Testis (tissue), 3 donors: ENCODE measurements around the gene DHX34. TPM values are rescaled to one million over a fixed set of nuclear protein-coding genes. Genes with fewer than 3 reads are reported as not detected.
"Not testable (repeated sequence)": the region's sequence is repeated elsewhere in the genome, so short reads cannot be mapped to it uniquely, and the experiment has no call there.

Experiments used
- DNase-seq: peaks from one replicate; pipeline ENCODE4 v3.0.0-alpha.2; 2019
- H3K27ac ChIP-seq, 2 donors: fragments of 200-600 bp; sonication (generic); one replicate each; pipeline ENCODE4 v1.5.1; 2019
- H3K27me3 ChIP-seq: fragments of 200-600 bp; sonication (generic); one replicate; pipeline ENCODE4 v1.5.1; 2019
- H3K36me3 ChIP-seq: fragments of 200-600 bp; sonication (generic); one replicate; pipeline ENCODE4 v1.5.1; 2017; ENCODE audit warnings: low read depth; ENCODE audit errors: missing control alignments
- H3K4me1 ChIP-seq: fragments of 200-600 bp; sonication (generic); one replicate; pipeline ENCODE4 v1.5.1; 2019
- H3K4me3 ChIP-seq, 2 donors: fragments of 200-600 bp; sonication (generic); one replicate each; pipeline ENCODE4 v1.5.1; 2017 to 2019
- H3K9me3 ChIP-seq: fragments of 200-600 bp; sonication (generic); one replicate; pipeline ENCODE4 v1.5.1; 2017
- CTCF ChIP-seq, 3 experiments: fragments of 450-650 bp in 2 of 3; fragments of 200-600 bp in 1 of 3; sonication (generic) in 1 of 3; IDR thresholded peaks; one replicate each; pipeline ENCODE4 v1.5.1; 2016 to 2019; ENCODE audit warnings: antibody characterized with exemption in 3 of 3, mild to moderate bottlenecking in 2 of 3, moderate library complexity in 1 of 3
- POLR2A ChIP-seq: fragments of 450-650 bp; IDR thresholded peaks from one replicate; pipeline ENCODE4 v1.6.1; 2017; ENCODE audit warnings: antibody characterized with exemption, mild to moderate bottlenecking, moderate library complexity
- WGBS, 2 donors: methylation state at CpG; one replicate each; pipeline ENCODE4 v1.1.5; 2018; 5-methylcytosine and 5-hydroxymethylcytosine counted together
- intact Hi-C: fragments of 100-400 bp; cut with DNase I; formaldehyde crosslinking; loops from one replicate; pipeline ENCODE4 v1.15.1; 2023; ENCODE audit warnings: low total_unique reads
- polyA plus RNA-seq: library from polyadenylated mRNA; stranded (reverse); fragments of 350-450 nt; fragmentation: Illumina TruSeq; extraction: RNeasy Lipid Tissue Mini Kit (QIAGEN cat#74804); gene quantifications from one replicate; pipeline ENCODE4 v1.2.3, GENCODE V29; 2014; ENCODE audit warnings: low read depth, low replicate concordance; ENCODE audit not compliant: insufficient read depth
- total RNA-seq, 2 donors: library from RNA; depleted of rRNA; stranded (reverse); fragments of >200 nt; gene quantifications; one replicate each; pipeline ENCODE4 v1.2.3, GENCODE V29; 2016

DHX34 gene
- total and polyA plus RNA-seq, 3 donors from 2014 or later: 55.1 to 102 (median 67.5) TPM

GRCh38 chr19:47381121-47381520 lies 32.0 kb downstream of the DHX34 start:
- TF ChIP-seq CTCF (IDR thresholded peaks at IDR 0.05) (no peak), POLR2A (no peak)
- H3K27me3 ChIP-seq: no peaks in the 10 kb centered on the region
- no peaks in the 10 kb centered on the region for H3K36me3 ChIP-seq
- no peak overlapping the region for H3K4me3 ChIP-seq
- peaks cover 8% of the 10 kb centered on the region for H3K4me1 ChIP-seq
- H3K9me3 ChIP-seq: no peaks in the 10 kb centered on the region
- H3K27ac ChIP-seq: no peak overlapping the region
- no peak for DNase-seq
- intact Hi-C loops: no loop called here
- WGBS, 2 donors: 88 to 97% methylated on average over 5 to 11 of the region's 14 CpGs

- Histone ChIP-seq H3K36me3 (no peaks in the 10 kb centered on the region), H3K4me3 (no peak overlapping the region), H3K27ac (no peak overlapping the region), H3K9me3 (no peaks in the 10 kb centered on the region), H3K4me1 (peaks cover 8% of the 10 kb centered on the region), H3K27me3 (no peaks in the 10 kb centered on the region)
- intact Hi-C loops: no loop called here
- 89 to 91% methylated on average over 5 to 10 of the region's 11 CpGs for WGBS, 2 donors
- TF ChIP-seq POLR2A (no peak), CTCF (IDR thresholded peaks at IDR 0.05) (no peak)
- no peak for DNase-seq
These were observed 32.7 kb downstream of the DHX34 start for GRCh38 chr19:47381653-47382279.

GRCh38 chr19:47383890-47384289 lies 34.8 kb downstream of the DHX34 start:
- intact Hi-C loops, H3K9me3 ChIP-seq, H3K27ac ChIP-seq, H3K27me3 ChIP-seq, DNase-seq, H3K4me1 ChIP-seq, H3K4me3 ChIP-seq, H3K36me3 ChIP-seq: not testable (repeated sequence)
- 84 to 86% methylated on average over 5 of the region's 5 CpGs for WGBS, 2 donors

- intact Hi-C loops: not testable (repeated sequence)
- WGBS, 2 donors: 77 to 88% methylated on average over 4 of the region's 4 CpGs
These were observed 35.4 kb downstream of the DHX34 start for GRCh38 chr19:47384533-47384932.

GRCh38 chr19:47386582-47386981 lies 37.5 kb downstream of the DHX34 start:
- DNase-seq, H3K9me3 ChIP-seq, H3K27ac ChIP-seq, H3K27me3 ChIP-seq, intact Hi-C loops, H3K36me3 ChIP-seq, H3K4me1 ChIP-seq, H3K4me3 ChIP-seq: not testable (repeated sequence)
- WGBS, 2 donors: 85 to 89% methylated on average over 12 of the region's 12 CpGs

More at GRCh38 chr19:47384533-47384932, 35.4 kb downstream of the DHX34 start:
- not testable (repeated sequence) for DNase-seq, H3K9me3 ChIP-seq, H3K4me3 ChIP-seq, H3K27me3 ChIP-seq, H3K36me3 ChIP-seq, H3K27ac ChIP-seq, H3K4me1 ChIP-seq

GRCh38 chr19:47387623-47388022 lies 38.5 kb downstream of the DHX34 start:
- DNase-seq, H3K27ac ChIP-seq, H3K27me3 ChIP-seq, intact Hi-C loops, H3K9me3 ChIP-seq, H3K36me3 ChIP-seq, H3K4me1 ChIP-seq, H3K4me3 ChIP-seq: not testable (repeated sequence)
- WGBS, 2 donors: 80 to 89% methylated on average over 3 of the region's 3 CpGs

- H3K27me3 ChIP-seq, H3K4me3 ChIP-seq, H3K27ac ChIP-seq, DNase-seq, H3K9me3 ChIP-seq, H3K36me3 ChIP-seq, intact Hi-C loops, H3K4me1 ChIP-seq: not testable (repeated sequence)
- WGBS, 2 donors: 86 to 94% methylated on average over 5 of the region's 5 CpGs
These were observed 39.6 kb downstream of the DHX34 start for GRCh38 chr19:47388721-47389120.
